Fibroblast of skin of left biceps (primary cell): ENCODE results near the gene IL36A.

ENCODE experiments used
- DNase-seq, 2 experiments: peaks; one replicate each; pipeline ENCODE4 v3.0.0-alpha.2; 2013; ENCODE audit warnings: low read depth in 2 of 2

The IL36A gene

DNA sequence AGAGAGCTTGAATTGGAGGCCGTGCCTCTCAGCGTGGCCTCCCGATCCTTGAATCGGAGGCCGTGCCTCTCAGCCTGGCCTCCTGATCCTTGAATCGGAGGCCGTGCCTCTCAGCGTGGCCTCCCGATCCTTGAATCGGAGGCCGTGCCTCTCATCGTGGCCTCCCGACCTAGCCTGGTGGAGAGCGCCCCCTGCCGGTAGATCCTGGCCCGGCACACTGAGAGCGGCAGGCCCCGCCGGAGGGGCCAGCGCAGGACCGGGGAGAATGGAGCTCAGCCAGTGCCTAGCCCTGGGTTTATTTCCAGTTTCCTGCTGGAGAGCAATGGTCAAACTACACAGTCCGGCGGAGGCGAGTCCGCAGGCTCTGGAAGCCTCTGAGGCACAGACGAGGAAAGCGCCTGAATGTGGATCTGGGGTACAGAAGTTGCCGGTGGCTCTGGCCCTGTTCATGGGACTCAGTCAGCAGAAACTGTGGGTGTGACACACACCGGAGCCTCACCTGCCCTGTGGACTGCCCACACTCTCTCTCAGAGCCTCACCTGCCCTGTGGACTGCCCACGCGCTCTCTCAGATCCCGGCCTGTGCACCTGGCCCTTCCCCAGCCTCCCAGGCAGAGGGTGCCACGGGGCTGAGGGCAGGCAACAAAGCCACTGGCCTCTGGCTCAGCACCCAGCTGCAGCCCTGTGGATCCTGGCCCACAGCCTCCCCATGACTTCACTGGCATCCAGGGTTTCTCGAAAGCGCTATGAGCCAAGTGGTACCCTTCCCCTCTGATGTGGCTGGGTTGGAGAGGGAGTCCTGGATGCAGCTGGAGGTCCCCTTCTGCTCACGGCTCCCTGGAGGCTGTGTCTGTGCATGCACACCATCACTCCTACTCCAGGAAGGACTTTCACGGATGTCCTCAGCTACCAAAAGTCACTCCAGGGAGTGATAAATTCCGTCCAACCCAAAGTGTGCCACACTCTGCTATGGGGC, 45.9 kb downstream of the IL36A start:
- no peak for DNase-seq

DNA sequence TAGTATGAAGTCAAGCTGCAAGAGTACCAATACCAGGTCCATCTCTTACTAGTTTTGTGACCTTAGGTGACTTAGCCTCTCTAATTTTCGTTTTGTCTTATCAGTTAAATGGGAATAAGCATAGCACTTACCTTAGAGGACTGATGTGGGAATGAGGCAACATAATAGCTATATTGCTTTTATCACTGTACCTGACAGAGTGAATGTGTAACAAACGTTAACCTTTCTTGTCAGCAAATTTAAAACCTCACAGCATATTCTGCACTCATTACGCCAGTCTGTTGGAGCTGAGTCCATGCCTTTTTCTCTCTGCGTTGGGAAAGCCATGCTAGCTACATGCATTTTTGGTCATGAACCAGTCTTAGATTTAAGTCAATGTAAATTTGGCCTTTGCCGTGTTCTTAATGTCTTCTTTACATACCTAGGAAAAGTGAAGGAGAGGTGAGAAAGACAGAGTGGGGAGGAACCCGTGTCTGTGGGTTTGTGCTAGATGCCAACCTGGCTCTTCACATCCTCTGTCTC, 47.2 kb downstream of the IL36A start, which contains the start of gene IL36B:
Gene IL36B, minus strand, starts transcription at position 472 of the 522 bp plus-strand sequence.
- DNase-seq, result no peak

DNA sequence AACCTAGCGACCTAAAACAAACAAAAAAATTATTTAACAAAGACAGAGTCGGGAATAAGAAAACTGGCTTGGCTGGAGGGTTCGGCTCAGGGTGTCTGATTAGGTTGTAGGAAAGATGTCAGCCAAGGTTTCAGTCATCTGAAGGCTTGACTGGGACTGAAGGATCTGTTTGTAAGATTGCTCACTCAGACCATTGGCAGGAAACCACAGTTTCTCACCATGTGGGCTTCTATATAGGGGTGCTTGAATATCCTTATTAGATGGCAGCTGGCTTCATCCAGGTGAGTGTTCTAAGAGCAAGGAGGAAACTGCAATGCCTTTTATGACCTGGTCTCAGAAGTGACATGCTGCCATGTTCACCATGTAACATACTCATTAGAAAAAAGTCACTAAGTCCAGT, 48.4 kb downstream of the IL36A start:
- no peak for DNase-seq

DNA sequence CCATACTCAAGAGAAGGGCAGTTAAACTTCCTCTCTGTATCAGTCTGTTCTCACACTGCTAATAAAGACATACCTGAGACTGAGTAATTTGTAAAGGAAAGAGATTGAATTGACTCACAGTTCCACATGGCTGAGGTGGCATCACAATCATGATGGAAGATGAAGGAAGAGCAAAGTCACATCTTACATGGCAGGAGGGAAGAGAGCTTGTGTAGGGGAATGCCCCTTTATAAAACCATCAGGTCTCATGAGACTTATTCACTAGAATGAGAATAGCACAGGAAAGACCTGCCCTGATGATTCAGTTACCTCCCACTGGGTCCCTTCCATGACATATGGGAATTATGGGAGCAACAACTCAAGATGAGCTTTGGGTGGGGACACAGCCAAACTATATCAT, 48.8 kb downstream of the IL36A start:
- no peak for DNase-seq

DNA sequence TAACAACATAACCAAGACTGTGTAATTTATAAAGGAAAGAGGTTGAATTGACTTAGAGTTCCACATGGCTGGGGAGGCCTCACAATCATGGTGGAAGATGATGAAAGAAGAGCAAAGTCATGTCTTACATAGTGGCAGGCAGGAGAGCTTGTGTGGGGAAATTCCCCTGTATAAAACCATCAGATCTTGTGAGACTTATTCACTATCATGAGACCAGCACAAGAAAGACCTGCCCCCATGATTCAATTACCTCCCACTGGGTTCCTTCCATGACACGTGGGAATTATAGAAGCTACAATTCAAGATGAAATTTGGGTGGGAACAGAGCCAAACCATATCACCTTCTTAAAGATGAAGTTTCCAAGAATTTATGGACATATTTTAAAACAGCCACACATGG, 51.3 kb downstream of the IL36A start:
- no peak for DNase-seq

DNA sequence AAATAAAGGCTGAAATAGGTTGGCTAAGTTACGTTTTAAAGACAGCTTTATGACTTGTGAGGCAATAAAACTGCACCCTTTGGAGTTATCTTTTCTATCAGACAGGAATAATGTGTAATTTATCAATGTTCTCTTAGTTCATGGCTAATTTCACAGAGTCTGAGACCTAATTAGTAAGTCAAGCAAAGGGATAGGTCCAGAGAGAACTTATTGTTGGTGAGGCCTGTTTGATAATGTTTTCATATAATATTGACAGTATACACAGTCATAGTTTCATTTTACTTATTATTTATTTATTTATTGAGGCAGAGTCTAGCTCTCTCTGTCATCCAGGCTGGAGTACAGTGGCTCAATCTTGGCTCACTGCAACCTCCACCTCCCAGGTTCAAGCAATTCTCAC, 51.9 kb downstream of the IL36A start:
- DNase-seq, result no peak
